HG03103 (cell line): ENCODE data around the gene COL11A1.
"Not testable (repeated sequence)": the region's sequence is repeated elsewhere in the genome, so short reads cannot be mapped to it uniquely, and the experiment has no call there.

Source experiments
- ATAC-seq: cut with Tn5 transposase; IDR thresholded peaks from one replicate; pipeline ENCODE4 v1.9.1; 2021; ENCODE audit warnings: low read depth; ENCODE audit not compliant: unreplicated experiment

The COL11A1 gene

GRCh38 chr1:102933362-102933761 is 175.0 kb downstream of the COL11A1 start:
- ATAC-seq = not testable (repeated sequence)

- ATAC-seq = no peak
Observed at GRCh38 chr1:102919659-102920058, 188.7 kb downstream of the COL11A1 start.

- no peak for ATAC-seq
Observed at GRCh38 chr1:102901996-102902395, 206.3 kb downstream of the COL11A1 start.

- no peak for ATAC-seq
Observed at GRCh38 chr1:102899935-102900334, 208.4 kb downstream of the COL11A1 start.

GRCh38 chr1:102897557-102897956 is 210.8 kb downstream of the COL11A1 start:
- no peak for ATAC-seq

GRCh38 chr1:102896771-102897170 is 211.6 kb downstream of the COL11A1 start:
- no peak for ATAC-seq

GRCh38 chr1:102896286-102896685 is 212.0 kb downstream of the COL11A1 start:
- no peak for ATAC-seq

GRCh38 chr1:102891868-102892625 is 216.3 kb downstream of the COL11A1 start:
- no peak for ATAC-seq

GRCh38 chr1:102886638-102887037 is 221.7 kb downstream of the COL11A1 start:
- no peak for ATAC-seq

GRCh38 chr1:102884238-102884637 is 224.1 kb downstream of the COL11A1 start:
- no peak for ATAC-seq

GRCh38 chr1:102879439-102879993 is 228.8 kb downstream of the COL11A1 start:
- ATAC-seq = no peak

GRCh38 chr1:102875756-102876155 is 232.6 kb downstream of the COL11A1 start:
- no peak for ATAC-seq

- ATAC-seq = no peak
Observed at GRCh38 chr1:102872526-102872925, 235.8 kb downstream of the COL11A1 start.

- no peak for ATAC-seq
Observed at GRCh38 chr1:102872097-102872496, 236.2 kb downstream of the COL11A1 start.

- no peak for ATAC-seq
Observed at GRCh38 chr1:102863704-102864103, 244.6 kb downstream of the COL11A1 start.

GRCh38 chr1:102861247-102861646 is 247.1 kb downstream of the COL11A1 start:
- ATAC-seq = no peak

GRCh38 chr1:102858695-102859094 is 249.6 kb downstream of the COL11A1 start:
- ATAC-seq = no peak

GRCh38 chr1:102857251-102857650 is 251.1 kb downstream of the COL11A1 start:
- ATAC-seq = no peak

GRCh38 chr1:102853701-102854187 is 254.6 kb downstream of the COL11A1 start:
- no peak for ATAC-seq

- no peak for ATAC-seq
Observed at GRCh38 chr1:102853136-102853535, 255.2 kb downstream of the COL11A1 start.

GRCh38 chr1:102852613-102853012 is 255.7 kb downstream of the COL11A1 start:
- no peak for ATAC-seq

GRCh38 chr1:102851616-102852015 is 256.7 kb downstream of the COL11A1 start:
- ATAC-seq = no peak
